OCI-LY3 (cell line): ENCODE measurements around the gene TWIST2.

Experiments
- EZH2phosphoT487 ChIP-seq: fragments of 200-600 bp; shearing (Covaris generic); IDR thresholded peaks from 2 replicates; pipeline ENCODE4 v1.6.1; 2018; ENCODE audit warnings: antibody characterized with exemption, mixed run types, low read depth
- TF ChIP-seq, protein P1 (sequence below): fragments of 200-600, 300-600 bp; sonication (generic); IDR thresholded peaks from 2 replicates; pipeline ENCODE4 v1.5.1; 2014; ENCODE audit warnings: antibody characterized with exemption, low read length, low read depth

DNA sequence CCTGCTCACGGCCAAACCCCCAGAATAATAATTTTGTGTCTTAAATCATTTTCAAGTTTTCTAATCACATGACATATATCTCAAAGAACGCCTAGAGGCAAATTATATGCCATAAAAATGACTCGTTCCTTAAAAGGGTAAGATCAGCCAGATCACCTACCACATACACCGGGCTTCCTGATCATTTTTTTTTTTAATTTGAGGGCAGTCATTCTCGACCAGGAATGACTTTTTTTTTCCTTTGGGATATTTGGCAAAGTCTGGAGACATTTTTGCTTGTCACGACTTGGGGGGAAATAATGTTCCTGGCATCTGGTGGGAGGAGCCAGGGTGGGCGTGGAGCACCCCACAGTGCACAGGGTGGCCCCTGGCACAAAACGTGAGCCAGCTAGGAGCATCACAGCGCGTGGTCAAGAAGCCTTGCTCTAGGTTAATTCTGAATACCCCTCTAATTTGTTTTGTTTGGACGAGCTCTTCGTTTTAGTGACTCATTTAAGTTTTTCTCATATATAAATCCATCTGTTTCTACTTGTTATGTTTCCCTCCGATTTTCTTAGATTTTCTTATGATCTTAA is 94.9 kb downstream of the TWIST2 start:
- TF ChIP-seq, protein P1, sequence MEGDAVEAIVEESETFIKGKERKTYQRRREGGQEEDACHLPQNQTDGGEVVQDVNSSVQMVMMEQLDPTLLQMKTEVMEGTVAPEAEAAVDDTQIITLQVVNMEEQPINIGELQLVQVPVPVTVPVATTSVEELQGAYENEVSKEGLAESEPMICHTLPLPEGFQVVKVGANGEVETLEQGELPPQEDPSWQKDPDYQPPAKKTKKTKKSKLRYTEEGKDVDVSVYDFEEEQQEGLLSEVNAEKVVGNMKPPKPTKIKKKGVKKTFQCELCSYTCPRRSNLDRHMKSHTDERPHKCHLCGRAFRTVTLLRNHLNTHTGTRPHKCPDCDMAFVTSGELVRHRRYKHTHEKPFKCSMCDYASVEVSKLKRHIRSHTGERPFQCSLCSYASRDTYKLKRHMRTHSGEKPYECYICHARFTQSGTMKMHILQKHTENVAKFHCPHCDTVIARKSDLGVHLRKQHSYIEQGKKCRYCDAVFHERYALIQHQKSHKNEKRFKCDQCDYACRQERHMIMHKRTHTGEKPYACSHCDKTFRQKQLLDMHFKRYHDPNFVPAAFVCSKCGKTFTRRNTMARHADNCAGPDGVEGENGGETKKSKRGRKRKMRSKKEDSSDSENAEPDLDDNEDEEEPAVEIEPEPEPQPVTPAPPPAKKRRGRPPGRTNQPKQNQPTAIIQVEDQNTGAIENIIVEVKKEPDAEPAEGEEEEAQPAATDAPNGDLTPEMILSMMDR = no peak
- TF ChIP-seq EZH2phosphoT487 = no peak
